Naive thymus-derived CD8-positive, alpha-beta T cell (primary cell): ENCODE data around the gene CBX2. TPM values are rescaled to one million over a fixed set of nuclear protein-coding genes. Genes with fewer than 3 reads are reported as not detected.

Experiments
- ATAC-seq, 2 donors: fragments of 150-1000 bp; cut with Tn5 transposase in 1 of 2; sonication (Bioruptor Pico), chemical (Tn5 transposase) in 1 of 2; 1 replicate in 1 of 2; 2 replicates in 1 of 2; pipeline ENCODE4 v1.10.0; 2021; ENCODE audit warnings: mild to moderate bottlenecking in 2 of 2, moderate library complexity in 2 of 2
- POLR2A ChIA-PET: fragments of 350-600 bp; sonication (Branson Sonifier 250); formaldehyde crosslinking; loops from one replicate; lab custom pipeline; 2021; ENCODE audit warnings: antibody characterized with exemption; lab: Charles Lee
- DNase-seq, 10 donors: peaks; one replicate each; pipeline versions ENCODE4 v3.0.0 to v3.0.0-alpha.2; 2020 to 2022
- H3K27ac Mint-ChIP-seq, 10 donors: one replicate each; pipeline ENCODE4 v1.8.0; 2020 to 2022; ENCODE audit warnings: mild to moderate bottlenecking in 10 of 10, mixed read lengths in 10 of 10, moderate library complexity in 4 of 10, inconsistent platforms in 1 of 10
- H3K27me3 Mint-ChIP-seq, 5 donors: one replicate each; pipeline ENCODE4 v1.8.0; 2021 to 2022; ENCODE audit warnings: mixed read lengths in 5 of 5
- H3K36me3 Mint-ChIP-seq, 3 donors: one replicate each; pipeline ENCODE4 v1.8.0; 2020 to 2022; ENCODE audit warnings: mixed read lengths in 3 of 3, mild to moderate bottlenecking in 2 of 3, inconsistent platforms in 1 of 3
- H3K4me1 Mint-ChIP-seq, 4 donors: one replicate each; pipeline ENCODE4 v1.8.0; 2021 to 2022; ENCODE audit warnings: mixed read lengths in 4 of 4
- H3K4me3 Mint-ChIP-seq, 10 donors: one replicate each; pipeline ENCODE4 v1.8.0; 2020 to 2022; ENCODE audit warnings: mild to moderate bottlenecking in 10 of 10, mixed read lengths in 10 of 10, moderate library complexity in 6 of 10, inconsistent platforms in 1 of 10
- H3K9me3 Mint-ChIP-seq, 9 donors: one replicate each; pipeline ENCODE4 v1.8.0; 2020 to 2022; ENCODE audit warnings: mixed read lengths in 9 of 9, mild to moderate bottlenecking in 3 of 9, inconsistent platforms in 1 of 9, moderate library complexity in 1 of 9
- polyA plus RNA-seq, 3 donors: library from polyadenylated mRNA; unstranded; fragments of 300-500 nt; fragmentation: Illumina TruSeq; gene quantifications; one replicate each; pipeline ENCODE4 v1.2.3, GENCODE V29; 2021
- total RNA-seq, 8 experiments: library from RNA in 2 of 8; stranded (reverse) in 2 of 8; gene quantifications; one replicate each; pipeline ENCODE4 v1.2.3 and lab custom pipeline; 2021 to 2026

Gene CBX2
- total and polyA plus RNA-seq, 5 experiments from 2014 or later: 0.16 to 1.6 (median 0.60) TPM

GRCh38 chr17:79832218-79833109, 54.5 kb downstream of the CBX2 start:
- peaks cover 0 to 20% (median 8%) of the 10 kb centered on the region in 3 donors for H3K36me3 Mint-ChIP-seq
- ATAC-seq: peak in 1 of 2 donors; percentile 18
- peak overlapping the region in 1 of 10 donors; percentile 37 for H3K27ac Mint-ChIP-seq
- peak in 1 of 10 donors; percentile 16 for DNase-seq
- peaks cover 14 to 42% (median 36%) of the 10 kb centered on the region in 4 donors for H3K4me1 Mint-ChIP-seq
- peak overlapping the region; percentile 31 to 72 (median 57) for H3K4me3 Mint-ChIP-seq
- no peaks in the 10 kb centered on the region for H3K9me3 Mint-ChIP-seq
- H3K27me3 Mint-ChIP-seq: no peaks in the 10 kb centered on the region
- POLR2A ChIA-PET: interaction anchor here (1.2 to 5.3 kb wide), 3 partner anchors 21 to 38 kb away, joined by 5 to 39 read pairs (median 8); no protein-coding TSS in a partner anchor

- ATAC-seq: no peak
- DNase-seq: no peak
- POLR2A ChIA-PET: interaction anchor here (0.7 to 5.3 kb wide), 4 partner anchors 12 to 39 kb away, joined by 3 to 39 read pairs (median 6); no protein-coding TSS in a partner anchor
- Mint-ChIP-seq H3K9me3 (peaks cover 0 to 1% (median 0%) of the 10 kb centered on the region in 9 donors), H3K27me3 (no peaks in the 10 kb centered on the region), H3K27ac (peak overlapping the region in 1 of 10 donors; percentile 37), H3K36me3 (peaks cover 0 to 20% (median 8%) of the 10 kb centered on the region in 3 donors), H3K4me1 (peaks cover 16 to 46% (median 40%) of the 10 kb centered on the region in 4 donors), H3K4me3 (peak overlapping the region; percentile 31 to 72 (median 57))
Measured at GRCh38 chr17:79833110-79833450, 55.1 kb downstream of the CBX2 start.

GRCh38 chr17:79833744-79834564, 56.0 kb downstream of the CBX2 start:
- Mint-ChIP-seq H3K9me3 (peaks cover 0 to 2% (median 0%) of the 10 kb centered on the region in 9 donors), H3K27me3 (no peaks in the 10 kb centered on the region), H3K27ac (peak overlapping the region in 1 of 10 donors; percentile 57), H3K4me1 (peaks cover 15 to 50% (median 38%) of the 10 kb centered on the region in 4 donors), H3K4me3 (peak overlapping the region in 2 of 10 donors; percentile 56 to 70), H3K36me3 (peaks cover 0 to 23% (median 8%) of the 10 kb centered on the region in 3 donors)
- ATAC-seq (no peak), DNase-seq (peak in 1 of 10 donors; percentile 62)
- POLR2A ChIA-PET: interaction anchor here (0.7 to 9.0 kb wide), 7 partner anchors 10 to 56 kb away, joined by 3 to 152 read pairs (median 5); partner anchors contain the start of gene CBX8

- peaks cover 15 to 47% (median 34%) of the 10 kb centered on the region in 4 donors for H3K4me1 Mint-ChIP-seq
- ATAC-seq (no peak), DNase-seq (peak in 9 of 10 donors; percentile 33 to 75 (median 62))
- H3K36me3 Mint-ChIP-seq: peaks cover 0 to 23% (median 8%) of the 10 kb centered on the region in 3 donors
- H3K4me3 Mint-ChIP-seq: peak overlapping the region in 9 of 10 donors; percentile 25 to 71 (median 48)
- POLR2A ChIA-PET: interaction anchor here (1.4 to 9.0 kb wide), 4 partner anchors 9 to 56 kb away, joined by 3 to 152 read pairs (median 21); partner anchors contain the start of gene CBX8
- peak overlapping the region in 3 of 10 donors; percentile 44 to 57 (median 56) for H3K27ac Mint-ChIP-seq
- H3K9me3 Mint-ChIP-seq: peaks cover 0 to 2% (median 0%) of the 10 kb centered on the region in 9 donors
- H3K27me3 Mint-ChIP-seq: peaks cover 0 to under 1% (median 0%) of the 10 kb centered on the region in 5 donors
Measured at GRCh38 chr17:79834565-79835469, 56.9 kb downstream of the CBX2 start.

- peaks cover 0 to 2% (median 0%) of the 10 kb centered on the region in 9 donors for H3K9me3 Mint-ChIP-seq
- H3K4me3 Mint-ChIP-seq: peak overlapping the region in 6 of 10 donors; percentile 20 to 100 (median 50)
- H3K27me3 Mint-ChIP-seq: peaks cover 0 to 5% (median 0%) of the 10 kb centered on the region in 5 donors
- ATAC-seq (no peak), DNase-seq (peak in 1 of 10 donors; percentile 62)
- H3K27ac Mint-ChIP-seq: peak overlapping the region in 1 of 10 donors; percentile 56
- POLR2A ChIA-PET: interaction anchor here (1.3 to 9.0 kb wide), 5 partner anchors 8 to 161 kb away, joined by 3 to 152 read pairs (median 6); partner anchors contain the start of gene CBX8
- peaks cover 0 to 23% (median 8%) of the 10 kb centered on the region in 3 donors for H3K36me3 Mint-ChIP-seq
- H3K4me1 Mint-ChIP-seq: peaks cover 15 to 48% (median 40%) of the 10 kb centered on the region in 4 donors
Measured at GRCh38 chr17:79835470-79835899, 57.5 kb downstream of the CBX2 start.

- ATAC-seq (no peak), DNase-seq (no peak)
- Mint-ChIP-seq H3K9me3 (peaks cover 0 to 2% (median 0%) of the 10 kb centered on the region in 9 donors), H3K27ac (no peak overlapping the region), H3K27me3 (peaks cover 0 to 10% (median 0%) of the 10 kb centered on the region in 5 donors), H3K4me1 (peaks cover 15 to 53% (median 43%) of the 10 kb centered on the region in 4 donors), H3K36me3 (peaks cover 0 to 26% (median 8%) of the 10 kb centered on the region in 3 donors), H3K4me3 (peak overlapping the region in 6 of 10 donors; percentile 20 to 100 (median 97))
- POLR2A ChIA-PET: interaction anchor here (0.5 to 9.0 kb wide), 10 partner anchors 8 to 1878 kb away, joined by 3 to 152 read pairs (median 4); partner anchors contain the start of genes CBX8 and TNRC6C
Measured at GRCh38 chr17:79835953-79836509, 58.1 kb downstream of the CBX2 start.

- no peak for DNase-seq
- Mint-ChIP-seq H3K4me3 (peak overlapping the region; percentile 78 to 100 (median 97)), H3K9me3 (peaks cover 0 to 2% (median 0%) of the 10 kb centered on the region in 9 donors), H3K27me3 (peaks cover 0 to 15% (median under 1%) of the 10 kb centered on the region in 5 donors), H3K36me3 (peaks cover 0 to 26% (median 8%) of the 10 kb centered on the region in 3 donors), H3K4me1 (peaks cover 15 to 53% (median 43%) of the 10 kb centered on the region in 4 donors), H3K27ac (peak overlapping the region in 7 of 10 donors; percentile 19 to 96 (median 67))
- POLR2A ChIA-PET: interaction anchor here (0.5 to 9.0 kb wide), 15 partner anchors 10 to 1878 kb away, joined by 3 to 152 read pairs (median 4); partner anchors contain the start of genes CBX2, CBX8, GAA and TNRC6C
- ATAC-seq: no peak
Measured at GRCh38 chr17:79836510-79836971, 58.6 kb downstream of the CBX2 start.

- Mint-ChIP-seq H3K9me3 (peaks cover 0 to 2% (median 0%) of the 10 kb centered on the region in 9 donors), H3K27ac (peak overlapping the region; percentile 95 to 99 (median 98)), H3K4me1 (peaks cover 18 to 58% (median 48%) of the 10 kb centered on the region in 4 donors), H3K4me3 (peak overlapping the region; percentile 94 to 100 (median 97)), H3K36me3 (peaks cover 0 to 26% (median 8%) of the 10 kb centered on the region in 3 donors), H3K27me3 (peaks cover 2 to 20% (median 6%) of the 10 kb centered on the region in 5 donors)
- ATAC-seq (peak in 1 of 2 donors; percentile 5), DNase-seq (peak in 9 of 10 donors; percentile 28 to 74 (median 50))
- POLR2A ChIA-PET: interaction anchor here (0.5 to 9.0 kb wide), 18 partner anchors 11 to 1879 kb away, joined by 3 to 152 read pairs (median 4); partner anchors contain the start of genes CBX2, CBX8, GAA and TNRC6C
Measured at GRCh38 chr17:79836972-79837887, 59.3 kb downstream of the CBX2 start.
